GM20000 (cell line): ENCODE measurements around the gene ZNF683.
"Not testable (repeated sequence)": the region's sequence is repeated elsewhere in the genome, so short reads cannot be mapped to it uniquely, and the experiment has no call there.

Experiments used
- DNase-seq: peaks from one replicate; pipeline ENCODE4 v3.0.0; 2012; ENCODE audit warnings: low spot score
- CTCF ChIP-seq: IDR thresholded peaks from 2 replicates; pipeline ENCODE4 v1.5.1; 2012; ENCODE audit warnings: mild to moderate bottlenecking, control low read depth; ENCODE audit errors: extremely low read depth, missing control alignments

The ZNF683 gene

GRCh38 chr1:26372611-26373010, at the start of gene ZNF683:
TSS of gene ZNF683 (minus strand) at chr1:26372750. CDS start at chr1:26368571, 4,179 bp downstream.
- DNase-seq, result not testable (repeated sequence)

GRCh38 chr1:26419494-26419893, 46.9 kb upstream of the ZNF683 start:
- TF ChIP-seq CTCF, result no peak
- DNase-seq, result no peak

- TF ChIP-seq CTCF, result no peak
- DNase-seq, result no peak
These were observed 46.4 kb upstream of the ZNF683 start for GRCh38 chr1:26418865-26419349.

- TF ChIP-seq CTCF, result peak; percentile 98
- DNase-seq, result peak; percentile 87
These were observed 44.7 kb upstream of the ZNF683 start for GRCh38 chr1:26417111-26417759.

- no peak for TF ChIP-seq CTCF
- DNase-seq, result no peak
These were observed 40.5 kb upstream of the ZNF683 start for GRCh38 chr1:26413031-26413430.

- no peak for DNase-seq
- no peak for TF ChIP-seq CTCF
These were observed 39.8 kb upstream of the ZNF683 start for GRCh38 chr1:26412180-26412840.

GRCh38 chr1:26411624-26412074, 39.1 kb upstream of the ZNF683 start:
- DNase-seq, result no peak
- no peak for TF ChIP-seq CTCF
